Measurements from ENCODE around the gene NR0B1.

Gene NR0B1

GRCh38 chrX:30282527-30282926, 26.7 kb downstream of the NR0B1 start:
- no peak for TF ChIP-seq Cebpa-rat (IDR thresholded peaks at IDR 0.05)
- no peaks in the 10 kb centered on the region for H4K20me1 ChIP-seq
- no peaks in the 10 kb centered on the region for H3K27me3 ChIP-seq
- H3K4me1 ChIP-seq = peaks cover 0 to 22% (median 7%) of the 10 kb centered on the region in 10 experiments; a peak in 10 of 20 replicates
- peak overlapping the region in 2 of 11 experiments; percentile 28 to 75; a peak in 4 of 22 replicates for H3K4me2 ChIP-seq
- H3K9me3 ChIP-seq (replicated peaks in 1 of 11) = no peaks in the 10 kb centered on the region
- H3K9ac ChIP-seq = no peak overlapping the region
- peak overlapping the region in 2 of 11 experiments; percentile 35 to 81; a peak in 3 of 22 replicates for H3K27ac ChIP-seq
- no peaks in the 10 kb centered on the region for H3K36me3 ChIP-seq
- no peak overlapping the region for H3K4me3 ChIP-seq

- no peaks in the 10 kb centered on the region for H3K36me3 ChIP-seq
- no peaks in the 10 kb centered on the region for H3K27me3 ChIP-seq
- no peaks in the 10 kb centered on the region for H4K20me1 ChIP-seq
- no peaks in the 10 kb centered on the region for H3K9me3 ChIP-seq (replicated peaks in 1 of 11)
- H3K9ac ChIP-seq = no peak overlapping the region
- H3K4me1 ChIP-seq = peaks cover 0 to 22% (median 7%) of the 10 kb centered on the region in 10 experiments; a peak in 10 of 20 replicates
- no peak overlapping the region for H3K27ac ChIP-seq
- TF ChIP-seq Cebpa-rat (IDR thresholded peaks at IDR 0.05) = no peak
- H3K4me2 ChIP-seq = no peak overlapping the region
- no peak overlapping the region for H3K4me3 ChIP-seq
Observed at GRCh38 chrX:30280428-30280827, 28.8 kb downstream of the NR0B1 start.

- no peak overlapping the region; a peak in 1 of 22 replicates for H3K4me2 ChIP-seq
- TF ChIP-seq Cebpa-rat (IDR thresholded peaks at IDR 0.05) = no peak
- no peaks in the 10 kb centered on the region for H4K20me1 ChIP-seq
- H3K9me3 ChIP-seq (replicated peaks in 1 of 11) = peaks cover 0 to under 1% (median 0%) of the 10 kb centered on the region in 11 experiments; a peak in 1 of 22 replicates
- no peak overlapping the region for H3K27ac ChIP-seq
- H3K36me3 ChIP-seq = no peaks in the 10 kb centered on the region
- H3K27me3 ChIP-seq = no peaks in the 10 kb centered on the region
- no peak overlapping the region for H3K4me3 ChIP-seq
- peaks cover 0 to 12% (median 1%) of the 10 kb centered on the region in 10 experiments; a peak in 8 of 20 replicates for H3K4me1 ChIP-seq
- no peak overlapping the region for H3K9ac ChIP-seq
Observed at GRCh38 chrX:30278365-30278764, 30.8 kb downstream of the NR0B1 start.

GRCh38 chrX:30275498-30275897, 33.7 kb downstream of the NR0B1 start:
- Histone ChIP-seq H3K9me3 (replicated peaks in 1 of 11) (peaks cover 0 to 8% (median 0%) of the 10 kb centered on the region in 11 experiments; a peak in 5 of 22 replicates), H3K4me2 (no peak overlapping the region), H4K20me1 (no peaks in the 10 kb centered on the region), H3K36me3 (no peaks in the 10 kb centered on the region), H3K27ac (no peak overlapping the region), H3K4me3 (no peak overlapping the region), H3K27me3 (no peaks in the 10 kb centered on the region), H3K9ac (no peak overlapping the region), H3K4me1 (0 out of 20 replicates have a peak, but pooled peaks cover 0 to 3% (median 0%) of the 10 kb centered on the region in 10 experiments)
- TF ChIP-seq Cebpa-rat (IDR thresholded peaks at IDR 0.05) = no peak

GRCh38 chrX:30270639-30271038, 38.6 kb downstream of the NR0B1 start:
- H3K4me3 ChIP-seq = no peak overlapping the region
- no peaks in the 10 kb centered on the region for H3K36me3 ChIP-seq
- no peaks in the 10 kb centered on the region for H3K27me3 ChIP-seq
- H3K27ac ChIP-seq = no peak overlapping the region
- no peak overlapping the region for H3K9ac ChIP-seq
- no peak overlapping the region for H3K4me2 ChIP-seq
- no peak for TF ChIP-seq Cebpa-rat (IDR thresholded peaks at IDR 0.05)
- H4K20me1 ChIP-seq = no peaks in the 10 kb centered on the region
- H3K4me1 ChIP-seq = no peaks in the 10 kb centered on the region
- peaks cover 0 to 8% (median 0%) of the 10 kb centered on the region in 11 experiments; a peak in 5 of 22 replicates for H3K9me3 ChIP-seq (replicated peaks in 1 of 11)

GRCh38 chrX:30262763-30263162, 46.4 kb downstream of the NR0B1 start:
- H3K4me3 ChIP-seq = no peak overlapping the region
- H3K9ac ChIP-seq = no peak overlapping the region
- no peaks in the 10 kb centered on the region for H3K27me3 ChIP-seq
- H3K36me3 ChIP-seq = no peaks in the 10 kb centered on the region
- H3K9me3 ChIP-seq (replicated peaks in 1 of 11) = no peaks in the 10 kb centered on the region
- H3K27ac ChIP-seq = no peak overlapping the region
- H4K20me1 ChIP-seq = no peaks in the 10 kb centered on the region
- no peak for TF ChIP-seq Cebpa-rat (IDR thresholded peaks at IDR 0.05)
- no peak overlapping the region for H3K4me2 ChIP-seq
- H3K4me1 ChIP-seq = no peaks in the 10 kb centered on the region

- H3K36me3 ChIP-seq = no peaks in the 10 kb centered on the region
- no peak for TF ChIP-seq Cebpa-rat (IDR thresholded peaks at IDR 0.05)
- H3K27me3 ChIP-seq = no peaks in the 10 kb centered on the region
- no peak overlapping the region for H3K4me2 ChIP-seq
- H3K4me1 ChIP-seq = no peaks in the 10 kb centered on the region
- no peaks in the 10 kb centered on the region for H4K20me1 ChIP-seq
- H3K9ac ChIP-seq = no peak overlapping the region
- H3K9me3 ChIP-seq (replicated peaks in 1 of 11) = peaks cover 0 to 10% (median 7%) of the 10 kb centered on the region in 11 experiments; a peak in 8 of 22 replicates
- H3K4me3 ChIP-seq = no peak overlapping the region
- no peak overlapping the region for H3K27ac ChIP-seq
Observed at GRCh38 chrX:30261012-30261411, 48.2 kb downstream of the NR0B1 start.

- Histone ChIP-seq H3K4me3 (no peak overlapping the region), H3K27ac (no peak overlapping the region), H3K36me3 (no peaks in the 10 kb centered on the region), H3K4me1 (no peaks in the 10 kb centered on the region), H3K27me3 (no peaks in the 10 kb centered on the region), H3K9me3 (replicated peaks in 1 of 11) (peaks cover 0 to 21% (median 16%) of the 10 kb centered on the region in 11 experiments; a peak in 16 of 22 replicates), H4K20me1 (no peaks in the 10 kb centered on the region), H3K9ac (no peak overlapping the region), H3K4me2 (no peak overlapping the region)
- TF ChIP-seq Cebpa-rat (IDR thresholded peaks at IDR 0.05) = no peak
Observed at GRCh38 chrX:30259927-30260326, 49.3 kb downstream of the NR0B1 start.
